NCI-H748 (cell line): ENCODE data around the gene MGLL.
"Not testable (repeated sequence)": the region's sequence is repeated elsewhere in the genome, so short reads cannot be mapped to it uniquely, and the experiment has no call there.

ENCODE experiments used
- DNase-seq: peaks from one replicate; lab custom pipeline; 2025; ENCODE audit not compliant: unreplicated experiment; lab: John Stamatoyannopoulos, UW

MGLL gene

GRCh38 chr3:127663151-127663550 lies 159.2 kb downstream of the MGLL start:
- no peak for DNase-seq

- no peak for DNase-seq
These were observed 160.3 kb downstream of the MGLL start for GRCh38 chr3:127662001-127662469.

DNA sequence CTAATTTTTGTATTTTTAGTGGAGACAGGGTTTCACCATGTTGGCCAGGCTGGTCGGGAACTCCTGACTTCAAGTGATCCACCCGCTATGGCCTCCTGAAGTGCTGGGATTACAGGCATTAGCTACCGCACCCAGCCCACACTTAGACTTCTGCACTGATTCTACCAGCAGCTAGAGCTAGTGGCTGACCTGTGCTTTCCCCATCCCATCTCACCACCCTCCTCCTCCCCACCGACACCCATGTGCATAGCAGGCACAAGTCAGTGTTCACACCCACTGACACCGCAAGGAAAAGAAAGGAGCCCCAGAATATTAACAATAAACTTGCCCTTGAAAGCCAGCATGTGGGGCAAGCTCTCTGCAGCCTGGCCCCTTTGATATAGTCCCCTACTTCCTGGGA lies 160.7 kb downstream of the MGLL start:
- no peak for DNase-seq

GRCh38 chr3:127660621-127661251 lies 161.6 kb downstream of the MGLL start:
- no peak for DNase-seq

GRCh38 chr3:127658234-127658633 lies 164.1 kb downstream of the MGLL start:
- DNase-seq = no peak

- no peak for DNase-seq
These were observed 165.4 kb downstream of the MGLL start for GRCh38 chr3:127656906-127657305.

DNA sequence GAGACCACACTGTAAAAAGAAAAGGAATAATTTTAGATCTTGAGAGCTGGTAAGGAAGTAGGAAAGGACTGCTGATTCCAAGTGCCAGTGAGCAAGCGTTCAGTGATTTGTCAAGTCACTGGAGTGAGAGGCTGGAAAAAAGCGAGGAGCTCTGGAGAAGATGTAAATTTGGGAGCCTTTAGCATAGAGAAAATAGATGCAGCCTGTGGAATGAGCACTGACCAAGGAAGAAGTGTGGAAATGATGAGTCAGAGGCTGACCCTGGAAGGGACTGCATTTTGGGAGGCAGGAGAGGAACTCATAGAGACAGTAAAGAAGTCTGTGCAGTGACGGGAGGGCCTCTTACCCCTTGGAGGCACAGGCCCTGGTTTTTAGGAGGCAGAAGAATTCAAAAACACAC lies 166.7 kb downstream of the MGLL start:
- DNase-seq = no peak

GRCh38 chr3:127654993-127655392 lies 167.3 kb downstream of the MGLL start:
- DNase-seq = not testable (repeated sequence)

GRCh38 chr3:127654374-127654773 lies 167.9 kb downstream of the MGLL start:
- DNase-seq = no peak

DNA sequence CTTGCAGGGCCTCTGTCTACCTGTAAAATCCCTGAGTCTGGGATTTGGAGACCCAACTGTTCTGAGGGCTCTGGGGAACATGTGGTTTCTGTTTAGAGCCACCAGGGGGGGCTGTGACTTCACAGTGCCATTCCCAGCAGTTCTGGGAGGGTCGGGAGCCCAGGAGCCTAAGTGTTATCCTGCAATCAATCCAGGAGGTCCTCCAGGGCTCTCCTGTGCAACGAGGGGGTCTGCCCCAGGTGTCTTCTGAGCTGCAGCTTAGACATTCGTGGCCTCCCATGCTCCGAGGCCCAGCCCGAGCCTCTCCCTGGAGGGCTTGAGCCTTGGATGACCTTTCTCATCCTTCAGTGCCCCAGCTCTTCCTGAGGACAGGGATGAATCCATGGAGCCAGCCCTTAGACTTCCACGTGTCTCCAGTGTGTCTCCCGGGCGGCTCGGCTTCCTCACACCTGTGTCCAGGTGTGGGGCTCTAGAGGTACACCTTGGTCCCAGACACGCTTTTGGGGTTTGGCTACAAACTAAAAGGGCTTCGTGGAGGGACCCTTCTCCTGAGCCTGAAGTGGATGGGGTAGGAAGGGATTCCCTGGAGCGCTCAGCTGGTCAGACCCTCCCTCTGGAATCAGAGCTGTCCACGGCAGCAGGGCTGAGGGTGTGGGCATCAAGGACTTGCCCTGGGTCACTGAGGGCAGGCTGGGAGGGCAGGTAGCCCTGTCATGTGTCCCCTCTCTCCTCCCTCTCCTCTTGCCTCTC lies 169.9 kb downstream of the MGLL start:
- DNase-seq = peak; percentile 36

- DNase-seq = no peak
These were observed 170.7 kb downstream of the MGLL start for GRCh38 chr3:127651516-127652172.

DNA sequence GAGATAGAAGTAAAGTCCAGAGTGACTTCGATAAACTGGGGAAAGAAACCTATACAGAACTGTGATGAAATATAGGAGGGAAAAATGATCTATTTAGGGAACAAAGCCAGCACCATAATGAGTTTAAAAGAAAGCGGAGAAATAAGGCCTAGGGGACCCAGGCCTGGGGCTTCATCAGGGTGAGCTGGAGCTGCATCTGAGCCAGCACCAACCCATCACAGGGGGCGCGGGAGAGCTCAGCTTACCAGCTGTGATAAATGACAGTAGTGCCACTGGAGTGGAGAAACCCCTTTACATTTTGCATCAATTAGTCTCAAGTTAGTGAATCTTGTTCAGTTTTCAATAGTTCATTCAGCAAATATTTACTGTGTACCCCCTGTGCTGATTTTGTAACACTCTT lies 172.1 kb downstream of the MGLL start:
- DNase-seq = no peak

DNA sequence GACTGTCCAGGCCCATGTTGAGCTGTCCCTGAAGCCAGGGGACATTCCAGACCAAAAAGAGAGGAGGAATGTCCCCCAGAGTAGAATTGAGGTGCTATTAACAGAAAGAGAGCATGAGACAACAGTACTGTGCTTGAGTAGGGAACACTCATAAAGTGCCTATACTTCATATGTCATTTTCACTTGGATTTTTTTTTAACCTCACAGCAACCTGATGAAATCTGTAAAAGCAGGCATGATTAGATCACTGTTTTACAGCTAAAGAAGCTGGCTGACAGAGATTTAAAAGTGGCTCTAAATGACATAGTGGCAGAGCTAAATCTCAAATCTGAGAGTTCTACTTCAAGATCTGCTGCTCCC lies 174.5 kb downstream of the MGLL start:
- DNase-seq = no peak

DNA sequence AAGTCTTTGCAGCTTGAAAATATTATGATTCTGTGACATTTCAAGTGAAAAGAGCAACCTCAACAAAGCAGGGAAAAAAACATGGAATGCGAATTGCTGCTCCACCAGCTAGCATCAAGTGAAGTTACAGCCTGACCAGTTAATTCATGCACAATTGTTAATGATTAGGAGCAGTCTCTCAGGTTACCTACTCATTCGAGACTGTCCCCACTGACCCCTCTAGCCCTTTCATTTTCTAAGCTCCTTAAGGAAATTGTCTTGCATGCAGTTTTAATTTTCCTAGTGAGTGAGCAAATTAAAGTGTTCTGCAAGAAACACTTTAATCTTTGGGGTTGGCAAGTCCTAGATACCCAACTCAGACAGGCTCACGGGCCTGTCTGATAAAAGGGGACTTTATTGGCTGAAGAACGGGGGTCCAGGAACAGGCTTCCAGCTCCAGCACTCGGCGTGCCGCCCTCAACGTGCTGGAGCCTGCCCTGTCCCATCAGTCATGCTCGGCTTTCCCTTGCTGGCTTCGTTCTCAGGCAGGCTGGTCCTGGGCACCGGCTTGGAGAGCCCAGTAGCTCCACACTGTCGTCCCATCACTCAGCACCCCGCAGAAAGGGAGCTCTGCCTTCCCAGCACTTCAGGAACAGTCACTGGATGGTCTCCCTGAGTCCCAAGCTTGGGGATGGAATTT lies 175.0 kb downstream of the MGLL start:
- DNase-seq = no peak

DNA sequence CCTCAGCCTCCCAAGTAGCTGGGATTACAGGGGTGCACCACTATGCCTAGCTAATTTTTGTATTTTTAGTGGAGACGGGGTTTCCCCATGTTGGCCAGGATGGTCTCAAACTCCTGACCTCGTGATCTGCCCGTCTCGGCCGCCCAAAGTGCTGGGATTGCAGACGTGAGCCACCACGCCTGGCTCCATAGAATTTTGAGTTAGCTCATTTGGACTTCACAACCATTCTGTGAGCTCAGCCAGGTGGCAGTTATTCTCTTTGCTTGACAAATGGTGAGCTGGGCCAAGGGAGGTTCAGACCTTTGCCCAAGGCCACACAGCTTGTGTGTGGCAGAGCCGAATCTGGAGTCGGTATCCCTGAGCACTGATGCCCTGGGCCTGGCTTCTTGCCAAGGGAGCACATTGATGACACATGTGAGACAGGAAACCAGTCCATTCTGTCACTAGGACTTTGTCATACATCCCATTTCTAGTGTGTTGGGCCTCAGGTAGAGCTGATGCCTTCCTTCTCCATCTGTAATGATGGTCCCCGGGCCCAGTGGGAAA lies 175.7 kb downstream of the MGLL start:
- no peak for DNase-seq

DNA sequence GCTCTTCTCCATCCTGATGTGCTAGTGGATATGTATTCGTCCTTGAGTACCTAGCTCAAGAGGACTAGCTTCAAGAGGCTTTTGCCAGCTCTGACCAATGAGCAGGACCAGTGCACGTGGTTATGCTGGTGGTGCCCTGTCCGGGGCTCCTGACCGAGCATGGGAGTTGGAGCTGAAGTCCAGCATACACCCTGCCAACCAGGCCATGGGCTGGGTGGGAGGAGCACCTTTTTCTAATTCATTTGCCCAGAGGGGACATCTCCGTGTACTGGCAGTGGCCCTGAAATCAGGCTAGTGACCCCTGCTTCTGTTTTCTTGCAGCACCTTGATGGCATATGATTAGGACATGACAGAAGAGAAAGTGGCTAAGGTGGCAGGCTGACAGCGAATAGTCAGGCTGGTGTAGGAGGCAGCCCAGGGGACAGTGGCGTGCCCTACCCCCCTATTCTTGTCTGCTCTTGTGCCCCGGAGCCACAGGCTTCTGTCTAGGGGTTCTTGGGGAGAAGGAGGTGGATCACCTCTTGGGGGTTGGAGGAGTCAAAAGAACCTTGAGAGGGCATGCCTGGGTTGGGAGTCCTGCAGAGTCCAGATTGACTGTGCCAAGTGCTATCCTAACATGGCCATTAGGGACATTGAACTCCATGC lies 176.8 kb downstream of the MGLL start:
- no peak for DNase-seq

GRCh38 chr3:127644641-127645370 lies 177.5 kb downstream of the MGLL start:
- DNase-seq = no peak

DNA sequence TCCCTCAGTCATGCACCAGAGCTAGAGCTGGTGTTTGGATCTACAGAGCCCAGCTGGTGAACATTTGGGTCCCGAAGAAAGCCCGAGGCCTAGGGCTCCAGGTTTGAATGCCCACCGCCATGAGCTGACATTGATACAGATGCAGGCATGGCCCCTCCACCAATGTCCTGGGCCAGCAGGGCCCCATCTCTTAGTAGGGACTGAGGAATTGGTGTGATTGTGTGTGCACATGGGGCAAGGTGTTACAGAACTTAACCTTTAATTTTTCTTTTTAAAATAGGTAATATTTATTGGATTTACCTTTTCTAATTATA lies 182.3 kb downstream of the MGLL start:
- no peak for DNase-seq

DNA sequence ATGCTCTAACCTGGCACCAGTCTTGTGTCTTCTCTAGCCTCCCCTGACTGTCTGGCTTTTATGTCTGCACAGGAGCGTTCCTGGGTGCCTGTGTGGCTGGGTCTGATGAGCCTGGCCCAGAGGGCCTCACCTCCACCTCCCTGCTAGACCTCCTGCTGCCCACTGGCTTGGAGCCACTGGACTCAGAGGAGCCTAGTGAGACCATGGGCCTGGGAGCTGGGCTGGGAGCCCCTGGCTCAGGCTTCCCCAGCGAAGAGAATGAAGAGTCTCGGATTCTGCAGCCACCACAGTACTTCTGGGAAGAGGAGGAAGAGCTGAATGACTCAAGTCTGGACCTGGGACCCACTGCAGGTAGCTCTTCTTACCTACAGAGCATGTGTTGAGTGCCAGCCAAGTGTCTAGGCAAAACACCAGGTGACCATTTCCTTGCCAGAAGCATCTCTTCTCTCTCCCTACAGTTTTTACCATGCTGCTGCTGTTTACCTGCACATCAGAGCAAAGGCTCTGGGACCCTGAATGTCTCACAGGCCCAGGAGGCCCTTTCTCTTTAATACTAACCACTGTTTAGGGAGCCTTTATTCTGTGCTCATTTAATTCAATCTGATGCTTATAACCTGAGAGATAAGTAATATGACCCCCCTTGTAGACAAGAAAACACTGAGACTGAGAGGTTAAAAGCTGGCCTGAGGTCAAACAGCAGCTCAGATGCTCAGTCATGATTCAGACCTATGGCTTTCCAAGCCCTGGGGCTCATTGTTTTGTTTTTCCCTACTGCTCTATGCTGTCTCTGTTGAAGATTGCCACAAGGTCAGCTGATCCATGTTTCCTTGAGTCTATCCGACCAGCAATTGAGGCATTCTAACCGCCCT lies 182.9 kb downstream of the MGLL start:
- DNase-seq = no peak
